ENCODE measurements around the gene ASTE1.

DNA sequence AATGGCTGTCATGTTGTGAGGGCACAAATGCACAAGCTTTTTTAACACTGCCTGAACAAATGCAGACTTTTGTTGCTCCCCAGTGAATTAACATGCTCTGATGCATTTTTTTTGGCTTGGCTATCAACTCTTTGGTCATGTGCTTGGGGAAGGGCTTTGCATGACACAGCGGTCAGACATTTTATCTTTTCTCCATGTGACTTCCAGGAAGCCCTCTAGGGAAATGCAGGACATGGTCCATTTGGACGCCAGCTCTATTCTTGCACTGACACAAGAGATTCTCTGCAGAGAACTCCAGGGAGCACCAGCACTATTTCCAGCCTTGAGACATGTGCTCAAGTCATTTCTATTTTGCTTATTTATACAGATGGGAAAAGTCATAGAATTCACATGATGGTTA, 46.2 kb upstream of the ASTE1 start:
- TF ChIP-seq, protein P1, sequence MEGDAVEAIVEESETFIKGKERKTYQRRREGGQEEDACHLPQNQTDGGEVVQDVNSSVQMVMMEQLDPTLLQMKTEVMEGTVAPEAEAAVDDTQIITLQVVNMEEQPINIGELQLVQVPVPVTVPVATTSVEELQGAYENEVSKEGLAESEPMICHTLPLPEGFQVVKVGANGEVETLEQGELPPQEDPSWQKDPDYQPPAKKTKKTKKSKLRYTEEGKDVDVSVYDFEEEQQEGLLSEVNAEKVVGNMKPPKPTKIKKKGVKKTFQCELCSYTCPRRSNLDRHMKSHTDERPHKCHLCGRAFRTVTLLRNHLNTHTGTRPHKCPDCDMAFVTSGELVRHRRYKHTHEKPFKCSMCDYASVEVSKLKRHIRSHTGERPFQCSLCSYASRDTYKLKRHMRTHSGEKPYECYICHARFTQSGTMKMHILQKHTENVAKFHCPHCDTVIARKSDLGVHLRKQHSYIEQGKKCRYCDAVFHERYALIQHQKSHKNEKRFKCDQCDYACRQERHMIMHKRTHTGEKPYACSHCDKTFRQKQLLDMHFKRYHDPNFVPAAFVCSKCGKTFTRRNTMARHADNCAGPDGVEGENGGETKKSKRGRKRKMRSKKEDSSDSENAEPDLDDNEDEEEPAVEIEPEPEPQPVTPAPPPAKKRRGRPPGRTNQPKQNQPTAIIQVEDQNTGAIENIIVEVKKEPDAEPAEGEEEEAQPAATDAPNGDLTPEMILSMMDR (IDR thresholded peaks at IDR 0.05; ENCODE audit: low read depth, low read length): no peak
- TF ChIP-seq POLR2A (IDR thresholded peaks at IDR 0.05; ENCODE audit: extremely low read depth, insufficient read length): no peak
